ENCODE measurements around the gene TMEM198. TPM values are rescaled to one million over a fixed set of nuclear protein-coding genes. Genes with fewer than 3 reads are reported as not detected.

The TMEM198 gene
- total RNA-seq, 6 experiments from 2014 or later, result 0.68 to 3.2 (median 1.2) TPM

DNA sequence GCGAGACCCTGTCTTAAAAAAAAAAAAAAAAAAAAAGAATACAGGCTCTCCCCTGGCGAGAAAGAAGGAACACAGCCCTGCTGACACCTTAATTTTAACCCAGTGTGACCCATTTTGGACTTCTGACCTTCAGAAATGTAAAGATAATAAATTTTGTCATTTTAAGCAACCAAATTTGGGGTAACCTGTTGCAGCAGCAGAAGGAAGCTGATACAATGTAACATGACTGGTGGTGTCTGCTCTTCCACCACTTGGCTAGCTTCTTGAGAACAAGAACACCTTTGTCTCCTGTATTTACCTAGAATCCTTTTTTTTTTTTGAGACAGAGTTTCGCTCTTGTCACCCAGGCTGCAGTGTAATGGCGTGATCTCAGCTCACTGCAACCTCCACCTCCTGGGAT lies 47.3 kb downstream of the TMEM198 start:
- intact Hi-C loops (cut with DNase I), result no loop called here
- ATAC-seq (no peak), DNase-seq (no peak)
- H3K4me1 ChIP-seq, result no peaks in the 10 kb centered on the region
- H3K9me3 ChIP-seq, result no peaks in the 10 kb centered on the region
- no peak for TF ChIP-seq POLR2A (IDR thresholded peaks at IDR 0.05)
- TF ChIP-seq, protein P1, sequence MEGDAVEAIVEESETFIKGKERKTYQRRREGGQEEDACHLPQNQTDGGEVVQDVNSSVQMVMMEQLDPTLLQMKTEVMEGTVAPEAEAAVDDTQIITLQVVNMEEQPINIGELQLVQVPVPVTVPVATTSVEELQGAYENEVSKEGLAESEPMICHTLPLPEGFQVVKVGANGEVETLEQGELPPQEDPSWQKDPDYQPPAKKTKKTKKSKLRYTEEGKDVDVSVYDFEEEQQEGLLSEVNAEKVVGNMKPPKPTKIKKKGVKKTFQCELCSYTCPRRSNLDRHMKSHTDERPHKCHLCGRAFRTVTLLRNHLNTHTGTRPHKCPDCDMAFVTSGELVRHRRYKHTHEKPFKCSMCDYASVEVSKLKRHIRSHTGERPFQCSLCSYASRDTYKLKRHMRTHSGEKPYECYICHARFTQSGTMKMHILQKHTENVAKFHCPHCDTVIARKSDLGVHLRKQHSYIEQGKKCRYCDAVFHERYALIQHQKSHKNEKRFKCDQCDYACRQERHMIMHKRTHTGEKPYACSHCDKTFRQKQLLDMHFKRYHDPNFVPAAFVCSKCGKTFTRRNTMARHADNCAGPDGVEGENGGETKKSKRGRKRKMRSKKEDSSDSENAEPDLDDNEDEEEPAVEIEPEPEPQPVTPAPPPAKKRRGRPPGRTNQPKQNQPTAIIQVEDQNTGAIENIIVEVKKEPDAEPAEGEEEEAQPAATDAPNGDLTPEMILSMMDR (IDR thresholded peaks at IDR 0.05), result no peak
- WGBS (ENCODE audit: insufficient coverage, low coverage, low lambda C conversion rate, missing lambda C conversion rate), result 64% methylated on average over 4 of the region's 4 CpGs
- no peak overlapping the region for H3K4me3 ChIP-seq
- H3K36me3 ChIP-seq, result no peaks in the 10 kb centered on the region
- no peaks in the 10 kb centered on the region for H3K27me3 ChIP-seq
- H3K27ac ChIP-seq, result no peak overlapping the region

DNA sequence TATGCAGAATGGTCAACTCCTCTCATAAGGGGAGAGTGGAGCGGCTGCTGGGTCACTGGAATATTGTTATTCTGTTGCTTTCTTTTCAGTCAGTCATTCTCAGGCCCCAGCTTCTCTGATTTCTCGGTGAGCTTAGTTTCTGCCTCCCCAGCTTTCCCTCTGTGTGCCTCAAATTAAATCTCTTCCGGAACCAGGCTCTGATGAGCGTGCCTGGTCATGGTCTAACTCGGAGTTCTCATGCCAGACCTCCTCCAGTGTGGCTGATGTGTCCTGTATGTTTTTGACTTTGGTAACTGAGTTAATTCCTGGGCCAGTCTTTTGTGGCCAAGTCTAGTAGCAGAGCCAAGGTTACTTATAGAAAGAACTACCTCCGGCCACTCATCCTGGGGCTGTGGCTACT lies 48.9 kb downstream of the TMEM198 start:
- Histone ChIP-seq H3K4me1 (peaks cover 0 to 5% (median 0%) of the 10 kb centered on the region in 4 donors), H3K27ac (no peak overlapping the region), H3K27me3 (no peaks in the 10 kb centered on the region), H3K9me3 (no peaks in the 10 kb centered on the region), H3K4me3 (no peak overlapping the region), H3K36me3 (no peaks in the 10 kb centered on the region)
- ATAC-seq (no peak), DNase-seq (no peak)
- intact Hi-C loops (cut with DNase I), result no loop called here
- TF ChIP-seq, protein P1 (IDR thresholded peaks at IDR 0.05), result no peak
- no peak for TF ChIP-seq POLR2A (IDR thresholded peaks at IDR 0.05)
- 77% methylated on average over 5 of the region's 6 CpGs for WGBS (ENCODE audit: insufficient coverage, low coverage, low lambda C conversion rate, missing lambda C conversion rate)

DNA sequence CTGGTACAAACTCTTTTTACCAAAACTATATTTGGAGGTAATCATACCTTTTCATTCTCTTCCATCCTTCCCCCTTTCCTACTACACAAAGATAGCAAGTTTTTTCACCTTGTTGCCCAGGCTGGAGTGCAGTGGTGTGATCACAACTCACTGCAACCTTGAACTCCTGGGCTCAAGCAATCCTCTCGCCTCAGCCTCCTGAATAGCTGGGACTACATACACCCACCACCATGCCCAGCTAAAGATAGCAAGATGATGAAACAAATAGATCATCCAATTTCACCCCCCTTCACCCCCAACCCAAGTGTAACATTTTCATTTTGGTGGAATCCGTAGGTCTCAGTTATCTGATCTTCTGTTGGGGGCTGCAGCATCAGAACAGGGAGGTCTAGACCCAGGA lies 49.3 kb downstream of the TMEM198 start:
- ATAC-seq, result no peak
- no peak for TF ChIP-seq POLR2A (IDR thresholded peaks at IDR 0.05)
- TF ChIP-seq, protein P1 (IDR thresholded peaks at IDR 0.05), result no peak
- Histone ChIP-seq H3K4me1 (peaks cover 0 to 5% (median 0%) of the 10 kb centered on the region in 4 donors), H3K27me3 (no peaks in the 10 kb centered on the region), H3K36me3 (no peaks in the 10 kb centered on the region), H3K27ac (no peak overlapping the region), H3K4me3 (no peak overlapping the region), H3K9me3 (no peaks in the 10 kb centered on the region)
- DNase-seq, result no peak
- 69% methylated on average over 2 of the region's 2 CpGs for WGBS (ENCODE audit: insufficient coverage, low coverage, low lambda C conversion rate, missing lambda C conversion rate)
- intact Hi-C loops (cut with DNase I), result no loop called here

DNA sequence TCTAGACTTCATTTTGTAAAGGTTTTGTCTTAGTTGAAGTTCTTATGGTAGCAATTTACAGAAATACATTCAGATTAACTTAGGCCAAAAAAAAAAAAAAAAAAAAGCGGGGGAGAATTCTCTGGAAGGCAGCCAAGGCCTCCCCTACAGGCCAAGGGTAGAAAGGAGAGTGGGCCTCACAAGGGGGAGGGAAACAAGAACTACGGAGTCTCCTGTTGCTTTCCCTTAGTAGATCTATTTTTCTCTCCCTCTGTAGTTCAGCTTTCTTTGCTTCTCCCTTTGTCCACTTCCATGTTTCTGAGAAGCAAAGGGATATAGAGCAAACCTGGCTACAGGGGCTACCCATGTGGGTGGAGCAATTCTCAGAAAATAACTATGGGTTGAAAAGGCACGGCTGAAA lies 51.4 kb downstream of the TMEM198 start:
- no peak overlapping the region for H3K4me3 ChIP-seq
- H3K36me3 ChIP-seq, result no peaks in the 10 kb centered on the region
- no peaks in the 10 kb centered on the region for H3K9me3 ChIP-seq
- WGBS (ENCODE audit: insufficient coverage, low coverage, low lambda C conversion rate, missing lambda C conversion rate), result 62% methylated on average over 3 of the region's 3 CpGs
- intact Hi-C loops (cut with DNase I), result no loop called here
- peaks cover 0 to 5% (median 0%) of the 10 kb centered on the region in 4 donors for H3K4me1 ChIP-seq
- no peak overlapping the region for H3K27ac ChIP-seq
- TF ChIP-seq, protein P1 (IDR thresholded peaks at IDR 0.05), result no peak
- TF ChIP-seq POLR2A (IDR thresholded peaks at IDR 0.05), result no peak
- DNase-seq (no peak), ATAC-seq (no peak)
- H3K27me3 ChIP-seq, result no peaks in the 10 kb centered on the region

Data from right lobe of liver (tissue), 6 donors.